Suppressor macrophage treated with lipopolysaccharide for 1 hour (primary cell): ENCODE measurements around the gene STK40.
A peak's percentile ranks its signal among the peaks of the same experiment; 100 is the strongest.

Source experiments
- DNase-seq, 3 donors: peaks; one replicate each; pipeline ENCODE4 v3.0.0-alpha.2; 2020 to 2022

The STK40 gene

DNA sequence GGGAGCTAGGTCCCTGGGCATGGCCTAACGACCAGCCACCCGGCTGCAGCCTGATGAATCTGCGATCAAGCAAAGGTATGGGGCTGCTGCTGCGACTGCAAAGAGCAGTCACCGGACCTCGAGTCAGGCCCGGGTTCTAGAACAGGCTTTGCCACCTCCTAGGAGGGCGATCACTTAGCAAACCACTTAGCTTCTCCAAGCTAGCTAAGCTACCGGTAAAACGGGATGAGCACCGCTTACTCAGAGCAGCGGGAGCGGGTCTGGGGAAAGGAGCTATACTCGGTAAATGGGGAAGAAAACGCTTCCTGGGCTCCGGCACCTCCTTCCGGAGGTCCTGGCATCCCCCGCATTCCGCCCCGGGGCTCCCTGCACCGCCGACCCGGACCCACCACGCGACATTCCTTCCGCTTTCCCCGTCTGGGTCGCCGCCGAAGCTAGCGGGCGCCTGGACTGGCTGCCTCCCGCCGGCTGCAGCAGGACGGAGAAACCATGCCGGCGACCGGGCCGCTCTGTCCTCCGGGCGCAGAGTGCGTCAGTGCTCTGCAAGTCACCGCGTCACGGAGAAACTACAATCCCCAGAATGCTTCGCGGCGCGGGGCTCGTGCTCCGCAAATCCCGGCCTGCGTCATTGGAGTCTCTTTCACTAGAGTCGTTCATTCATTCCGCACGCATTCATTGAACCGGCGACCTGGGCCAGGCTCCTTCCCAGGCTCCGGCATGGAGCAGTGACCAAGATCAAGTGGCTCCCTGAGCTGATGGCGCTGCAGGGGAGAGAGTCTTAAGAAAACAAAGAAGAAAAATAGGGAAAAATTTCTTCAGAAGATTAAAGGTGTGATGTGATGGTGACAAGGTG is 11.9 kb upstream of the STK40 start, which contains the start of gene LSM10:
TSS of gene LSM10 (minus strand) at position 531 of the 853 bp plus-strand sequence. CDS start 3,779 bp downstream, outside the sequence.
- DNase-seq, result peak; percentile 97 to 98 (median 97)

DNA sequence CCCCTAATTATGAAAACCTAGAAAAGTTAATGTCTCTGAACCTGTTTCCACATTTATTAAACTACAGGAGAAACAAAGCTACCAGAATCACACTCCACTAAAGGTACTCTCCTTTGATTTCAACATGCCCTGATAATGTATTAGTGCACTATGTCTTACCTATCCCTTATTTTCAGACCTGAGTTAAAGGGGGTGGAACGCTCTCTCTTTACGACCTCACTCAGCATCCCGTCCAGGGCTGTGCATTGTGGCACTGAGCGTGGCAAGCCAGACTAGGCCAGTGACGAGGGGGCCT is 11.3 kb upstream of the STK40 start:
- no peak for DNase-seq

DNA sequence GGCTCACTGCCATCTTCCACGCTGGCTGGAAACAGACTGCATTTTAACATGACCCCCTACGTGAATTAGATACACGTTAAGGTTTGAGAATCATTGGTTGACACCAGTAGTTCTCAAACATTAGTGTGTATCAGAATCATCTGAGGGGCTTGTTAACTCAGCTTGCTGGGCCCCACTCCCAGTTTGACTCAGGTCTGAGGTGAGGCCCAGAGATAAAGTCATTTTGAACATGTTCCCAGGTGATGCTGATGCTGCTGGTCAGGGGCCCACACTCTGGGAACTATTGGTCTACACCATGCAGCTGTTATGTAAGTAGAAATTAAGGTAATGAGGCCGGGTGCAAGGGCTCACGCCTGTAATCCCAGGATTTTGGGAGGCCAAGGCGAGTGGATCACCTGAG is 10.6 kb upstream of the STK40 start:
- no peak for DNase-seq

DNA sequence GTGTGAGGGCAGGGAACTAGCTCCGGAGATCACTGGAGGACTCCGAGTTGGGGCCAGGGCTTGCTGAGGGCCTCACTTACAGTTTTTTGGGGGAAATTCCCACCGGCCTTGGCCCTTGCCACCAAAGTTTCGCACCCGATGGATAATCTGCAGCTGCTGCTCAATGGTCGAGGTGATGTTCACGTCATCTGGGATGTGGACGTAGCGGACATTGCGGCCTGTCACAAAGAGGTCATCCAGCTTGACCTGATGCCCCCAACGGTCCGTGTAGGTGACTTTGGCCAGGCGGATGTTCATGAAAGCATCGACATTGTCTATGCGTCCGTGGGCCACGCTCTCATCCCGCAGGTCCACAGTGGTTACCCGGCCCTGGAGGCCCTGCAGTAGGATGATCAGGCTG is 8.0 kb upstream of the STK40 start:
- DNase-seq, result no peak

DNA sequence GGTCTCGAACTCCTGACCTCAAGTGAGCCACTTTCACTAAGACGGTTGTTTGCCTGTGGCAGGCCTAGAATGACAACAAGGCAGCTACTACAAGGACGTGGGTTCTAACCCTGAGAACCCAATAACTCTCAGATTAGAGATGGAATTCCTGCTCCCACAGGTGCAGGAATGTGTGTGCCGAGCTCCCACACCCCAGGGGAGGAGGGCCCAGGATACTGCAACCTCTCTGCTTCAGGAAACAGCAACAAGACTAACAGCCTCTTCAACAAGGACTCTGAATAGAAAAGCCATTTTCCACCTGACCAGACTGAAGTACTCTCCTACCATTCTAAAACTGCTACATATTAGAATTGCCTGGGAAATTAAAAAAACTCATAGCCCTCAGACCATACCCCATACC is 7.1 kb upstream of the STK40 start:
- no peak for DNase-seq

DNA sequence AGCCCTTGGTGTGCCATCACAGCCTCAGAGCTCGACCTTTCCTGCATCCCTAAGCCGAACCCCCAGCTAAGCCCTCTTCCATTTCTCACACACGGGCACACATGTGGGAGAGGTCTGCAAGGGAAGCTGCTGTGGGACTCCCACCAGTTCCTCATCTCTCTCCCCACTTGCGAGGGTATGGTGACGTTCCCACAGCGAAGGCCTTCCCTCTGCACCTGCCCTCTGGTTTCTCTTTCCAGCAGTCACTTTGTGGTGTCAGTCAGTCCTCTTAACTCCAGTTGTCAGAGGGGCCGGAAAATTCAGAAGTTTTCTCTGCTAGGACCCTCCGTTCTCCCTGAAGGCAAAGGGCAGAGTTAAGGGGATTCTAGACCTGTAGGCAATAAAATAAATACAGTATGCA is 5.5 kb upstream of the STK40 start:
- DNase-seq, result no peak

DNA sequence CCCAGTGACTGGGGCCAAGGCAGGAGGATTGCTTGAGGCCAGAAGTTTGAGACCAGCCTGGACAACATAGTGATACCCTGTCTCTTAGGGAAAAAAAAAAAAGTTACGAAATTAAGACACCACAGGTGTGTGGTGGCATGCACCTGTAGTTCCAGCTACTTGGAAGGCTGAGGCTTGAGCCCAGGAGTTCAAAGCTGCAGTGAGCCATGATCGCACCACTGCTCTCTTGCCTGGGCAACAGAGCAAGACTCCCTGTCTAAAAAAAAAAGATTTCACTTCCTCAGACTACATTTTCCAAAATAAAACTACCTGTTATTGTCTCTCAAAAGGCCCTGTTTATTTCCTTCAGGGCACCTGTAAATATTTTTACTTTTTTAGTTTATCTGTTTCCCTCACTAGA is 4.7 kb upstream of the STK40 start:
- DNase-seq, result no peak

DNA sequence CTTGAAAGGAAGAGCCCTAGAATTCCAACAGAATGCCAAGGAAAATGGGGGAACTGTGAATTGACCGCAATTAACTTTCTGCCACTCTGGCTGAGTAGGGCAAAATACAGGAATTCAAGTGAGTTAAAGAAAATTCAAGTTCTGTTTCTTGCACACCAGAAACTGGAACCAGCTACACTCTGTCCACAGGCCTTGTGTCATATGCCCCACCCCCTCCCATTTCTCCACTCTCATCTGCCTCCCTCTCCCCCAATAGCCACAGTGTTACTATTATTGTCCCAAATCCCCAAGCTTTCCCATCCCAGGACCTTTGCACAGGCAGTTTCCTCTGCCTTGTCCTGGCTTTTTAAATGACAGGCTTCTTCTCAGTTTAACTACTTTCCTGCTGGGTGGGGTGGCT is 4.3 kb upstream of the STK40 start:
- peak; percentile 70 to 75 (median 75) for DNase-seq

DNA sequence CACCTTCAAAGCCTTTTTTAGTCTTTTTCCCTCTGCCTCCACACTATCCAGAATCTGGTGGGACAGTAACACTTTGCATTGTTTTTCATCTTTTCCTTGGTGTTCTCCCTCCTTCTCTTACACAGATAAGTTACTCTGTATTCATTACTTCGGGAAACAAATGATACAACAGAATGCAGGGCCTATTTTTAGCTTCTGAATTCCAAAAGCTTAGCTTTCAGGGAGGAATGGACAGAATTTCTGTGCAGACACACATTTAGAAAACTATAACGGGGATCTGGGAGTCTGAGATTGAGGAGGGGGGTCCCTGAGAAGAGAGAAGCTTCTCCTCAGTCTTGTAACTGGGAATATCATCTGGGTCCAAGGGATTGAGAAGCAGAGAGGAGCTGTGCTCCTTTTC is 3.5 kb upstream of the STK40 start:
- no peak for DNase-seq

DNA sequence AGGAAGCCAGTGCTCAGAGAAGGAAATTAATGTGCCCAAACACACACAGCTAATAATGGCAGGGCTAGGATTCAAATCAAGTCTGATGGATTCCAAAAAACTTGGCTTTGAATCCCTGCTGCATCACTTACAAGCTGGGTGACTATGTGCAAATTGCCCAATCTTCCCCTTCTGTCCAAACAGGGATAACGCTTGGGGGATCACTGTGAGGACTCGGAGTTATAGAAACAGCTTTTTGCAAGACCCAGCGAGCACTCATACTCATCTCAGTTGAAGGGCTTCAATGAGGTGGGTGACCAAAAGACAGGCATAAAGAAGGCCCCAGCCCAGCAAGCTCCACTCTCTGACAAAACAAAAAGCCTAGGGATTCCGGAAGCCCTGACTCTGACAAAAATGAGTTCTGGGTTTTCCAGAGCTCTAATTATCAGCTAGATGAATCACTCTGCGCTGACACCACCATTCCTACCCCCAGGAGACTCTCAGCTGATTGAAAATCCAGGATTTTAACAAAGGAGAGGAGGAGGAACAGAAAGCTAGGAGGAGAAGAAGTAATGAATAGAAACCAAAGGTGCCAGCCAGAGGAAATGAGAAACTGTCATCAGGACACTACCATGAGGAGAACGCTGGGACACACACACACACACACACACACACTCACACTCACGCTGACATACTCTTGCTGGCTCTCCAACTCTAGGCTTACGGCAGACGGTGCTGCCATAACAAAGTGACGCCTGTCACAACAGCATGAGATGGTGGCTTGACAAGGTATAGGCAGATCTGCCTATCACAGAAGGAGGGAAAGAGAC is 1.6 kb upstream of the STK40 start:
- DNase-seq, result peak; percentile 90 to 98 (median 96)

DNA sequence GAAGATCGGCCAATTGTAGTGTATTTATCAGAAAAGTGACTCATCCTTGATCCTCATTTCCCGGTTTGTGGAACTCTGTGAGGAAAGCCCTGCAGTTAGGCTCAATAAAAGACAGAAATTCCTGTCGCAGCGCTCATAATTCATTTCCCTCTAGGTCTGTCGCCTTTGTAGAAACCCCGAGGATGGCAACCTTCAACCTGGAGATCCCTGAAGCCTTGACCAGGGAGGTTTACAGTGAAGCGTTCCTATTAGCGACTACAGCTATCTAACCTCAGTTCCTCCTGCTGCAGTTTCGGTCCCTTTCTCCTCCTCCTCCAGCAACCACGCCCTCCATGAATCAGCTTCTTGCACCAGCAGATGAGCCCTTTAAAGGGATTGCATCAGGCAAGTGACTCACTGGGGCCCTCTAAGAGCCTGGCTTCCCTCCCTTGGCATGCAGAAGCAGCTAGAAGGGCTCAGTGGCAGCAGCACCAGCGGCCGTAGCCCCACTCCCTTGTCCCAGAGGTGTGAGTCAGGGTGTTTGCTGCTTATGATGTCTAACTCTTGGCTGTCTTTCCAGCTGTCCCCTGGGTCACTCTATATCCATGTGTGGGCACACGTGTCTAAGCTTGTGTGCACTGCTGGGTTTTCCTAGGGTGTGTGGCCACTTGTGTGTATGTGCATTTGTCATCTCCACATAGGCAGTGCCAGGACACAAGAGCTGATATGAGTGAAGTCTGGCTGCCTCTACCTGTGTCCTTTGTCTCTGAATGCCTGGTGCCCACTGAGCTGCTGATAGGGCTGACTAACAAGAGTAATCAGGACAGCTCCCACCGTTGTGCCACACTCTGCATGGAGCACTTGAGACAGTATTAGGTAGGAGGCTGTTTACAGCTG is 779 bp upstream of the STK40 start:
- peak; percentile 98 to 100 (median 100) for DNase-seq

DNA sequence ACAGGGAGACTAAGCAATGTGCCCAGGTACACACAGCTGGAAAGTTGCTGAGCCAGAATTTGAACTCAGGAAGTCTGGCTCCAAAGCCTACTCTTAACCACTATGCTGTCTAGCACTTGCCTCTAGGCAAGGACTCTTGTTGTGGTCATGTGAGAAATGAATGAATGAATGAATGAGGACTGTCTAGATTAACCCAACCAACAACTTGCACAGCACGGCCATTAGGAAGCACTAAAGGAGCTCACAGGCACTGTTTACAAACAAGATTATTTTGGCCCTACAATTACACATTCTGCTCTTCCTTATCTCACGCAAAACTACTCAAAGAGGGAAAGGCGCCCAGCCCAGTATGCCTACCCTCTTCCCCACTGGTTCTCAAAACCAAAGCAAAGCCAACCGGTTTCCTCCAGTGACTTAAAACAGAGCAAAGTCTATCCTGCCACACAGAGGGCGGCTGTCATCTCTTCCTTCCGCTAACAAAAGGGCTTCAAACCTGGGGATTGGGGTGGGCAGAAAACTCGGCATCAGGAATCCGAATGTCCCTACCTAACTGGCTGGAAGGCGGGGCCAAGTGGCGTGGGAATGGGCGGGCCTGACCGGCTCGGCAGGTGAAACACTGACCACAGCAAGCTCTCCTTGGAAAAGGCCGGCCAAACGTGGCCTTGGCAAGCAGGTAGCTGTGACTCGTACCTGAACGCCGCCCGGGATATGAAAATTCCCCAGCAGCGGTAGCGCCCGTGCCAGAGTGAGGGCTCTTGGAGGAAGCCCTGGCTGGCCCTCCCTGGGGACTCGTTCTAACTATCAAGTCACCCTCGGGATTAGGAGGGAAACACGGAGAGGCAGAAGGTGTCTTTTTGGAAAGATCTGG is 948 bp downstream of the STK40 start:
- peak; percentile 35 to 55 (median 40) for DNase-seq

DNA sequence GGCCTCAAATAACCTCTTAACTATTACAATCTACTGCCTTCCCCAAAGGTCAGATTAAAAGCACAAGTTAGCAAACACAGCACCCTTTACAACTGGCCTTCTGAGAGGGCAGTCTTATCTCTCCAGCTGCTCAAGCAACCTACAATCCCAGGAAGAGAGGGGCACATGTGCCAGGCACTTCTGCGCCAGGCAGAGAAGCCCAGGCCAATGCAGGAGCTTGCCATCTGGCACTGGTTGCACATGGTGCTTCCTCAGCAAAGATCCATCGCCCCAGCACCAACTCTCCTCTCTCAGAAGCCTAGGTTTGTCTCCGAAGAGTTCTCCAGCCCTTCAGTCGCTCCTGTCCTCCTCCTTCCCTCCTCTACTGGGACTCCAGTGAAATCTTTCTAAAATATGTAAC is 2.5 kb downstream of the STK40 start:
- DNase-seq, result no peak

DNA sequence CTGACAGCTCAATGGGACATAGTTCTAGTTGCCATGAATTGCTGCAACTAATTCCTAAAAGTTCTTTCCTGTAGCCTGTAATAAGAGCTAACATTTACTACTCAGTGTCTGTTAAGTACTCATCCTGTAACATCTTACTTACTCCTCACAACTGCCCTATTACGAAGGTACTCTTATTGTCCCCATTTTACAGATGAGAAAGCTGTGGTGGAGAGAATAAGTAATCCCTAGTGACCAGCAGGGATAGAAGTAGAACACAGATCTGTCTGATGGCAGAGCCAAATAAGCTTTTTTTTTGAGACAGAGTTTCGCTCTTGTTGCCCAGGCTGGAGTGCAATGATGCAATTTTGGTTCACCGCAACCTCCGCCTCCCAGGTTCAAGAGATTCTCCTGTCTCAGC is 3.1 kb downstream of the STK40 start:
- DNase-seq, result no peak

DNA sequence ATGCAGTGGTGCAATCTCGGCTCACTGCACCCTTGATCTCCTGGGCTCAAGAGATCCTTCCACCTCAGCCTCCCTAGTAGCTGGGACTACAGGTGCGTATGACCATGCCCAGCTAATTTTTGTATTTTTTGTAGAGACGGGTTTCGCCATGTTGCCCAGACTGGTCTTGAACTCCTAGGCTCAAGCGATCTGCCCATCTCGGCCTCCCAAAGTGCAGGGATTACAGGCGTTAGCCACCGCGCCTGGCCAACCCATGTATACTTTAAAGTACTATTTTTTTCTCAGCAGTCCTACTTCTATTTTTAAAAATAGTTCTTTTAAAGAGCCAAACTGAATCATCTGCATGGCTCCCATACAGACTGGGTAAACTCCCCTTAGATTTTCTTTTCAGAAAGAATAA is 3.5 kb downstream of the STK40 start:
- no peak for DNase-seq

DNA sequence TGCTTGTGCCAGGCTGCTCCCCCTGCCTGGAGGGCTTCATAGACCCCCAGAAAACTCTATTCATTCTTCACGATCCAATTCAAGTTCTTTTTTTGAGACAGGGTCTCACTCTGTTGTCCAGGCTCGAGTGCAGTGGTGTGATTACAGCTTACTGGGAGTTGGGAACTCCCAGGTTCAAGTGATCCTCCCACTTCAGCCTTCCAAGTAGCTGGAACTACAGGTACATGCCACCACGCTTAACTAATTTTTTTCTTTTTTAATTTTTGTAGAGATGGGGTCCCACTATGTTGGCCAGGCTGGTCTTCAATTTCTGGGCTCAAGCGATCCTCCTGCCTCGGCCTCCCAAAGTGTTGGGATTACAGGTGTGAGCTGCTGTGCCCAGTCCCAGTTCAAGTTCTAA is 4.3 kb downstream of the STK40 start:
- no peak for DNase-seq

DNA sequence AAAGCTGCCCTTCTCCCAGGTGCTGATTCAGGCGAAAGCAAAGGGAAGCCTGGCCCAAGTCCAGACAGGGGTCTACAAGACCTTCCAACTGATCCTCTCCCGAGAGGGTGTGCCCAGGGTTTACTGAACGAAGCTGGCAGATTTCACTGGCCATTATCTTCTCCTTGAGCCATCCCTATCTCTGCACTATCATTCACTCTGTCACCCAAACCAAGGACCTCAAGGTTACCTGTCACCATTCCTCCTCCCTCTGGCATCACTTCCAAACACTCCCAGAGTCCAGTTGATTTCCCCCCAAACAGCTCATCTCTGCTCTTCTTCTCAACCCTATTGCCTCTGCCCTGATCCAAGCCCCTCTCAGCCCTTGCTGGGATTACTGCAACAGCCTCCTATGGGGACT is 4.9 kb downstream of the STK40 start:
- no peak for DNase-seq

DNA sequence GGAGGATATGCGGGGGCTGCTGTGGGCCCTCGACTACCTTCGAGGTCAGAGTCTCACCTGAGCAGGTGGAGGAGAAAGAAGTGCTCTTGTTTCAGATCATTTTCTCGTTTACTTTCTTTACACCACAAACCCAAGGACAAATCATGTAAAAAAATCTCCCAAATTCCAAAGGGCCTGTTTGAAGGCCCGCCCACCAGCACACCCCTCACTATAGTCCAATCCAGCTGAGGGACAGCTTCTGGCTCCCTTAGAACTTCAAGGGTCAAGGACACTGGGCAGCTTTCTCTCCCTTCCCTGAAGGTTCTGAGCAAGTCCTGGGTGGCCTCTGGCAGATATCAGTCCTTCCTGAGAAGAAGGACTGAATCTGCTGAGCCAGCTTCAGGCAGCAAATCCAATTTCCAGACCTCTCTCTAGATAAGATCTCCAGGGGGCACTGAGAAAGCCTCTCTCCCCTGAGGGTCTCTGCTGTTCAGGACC is 5.5 kb downstream of the STK40 start:
- DNase-seq, result no peak

DNA sequence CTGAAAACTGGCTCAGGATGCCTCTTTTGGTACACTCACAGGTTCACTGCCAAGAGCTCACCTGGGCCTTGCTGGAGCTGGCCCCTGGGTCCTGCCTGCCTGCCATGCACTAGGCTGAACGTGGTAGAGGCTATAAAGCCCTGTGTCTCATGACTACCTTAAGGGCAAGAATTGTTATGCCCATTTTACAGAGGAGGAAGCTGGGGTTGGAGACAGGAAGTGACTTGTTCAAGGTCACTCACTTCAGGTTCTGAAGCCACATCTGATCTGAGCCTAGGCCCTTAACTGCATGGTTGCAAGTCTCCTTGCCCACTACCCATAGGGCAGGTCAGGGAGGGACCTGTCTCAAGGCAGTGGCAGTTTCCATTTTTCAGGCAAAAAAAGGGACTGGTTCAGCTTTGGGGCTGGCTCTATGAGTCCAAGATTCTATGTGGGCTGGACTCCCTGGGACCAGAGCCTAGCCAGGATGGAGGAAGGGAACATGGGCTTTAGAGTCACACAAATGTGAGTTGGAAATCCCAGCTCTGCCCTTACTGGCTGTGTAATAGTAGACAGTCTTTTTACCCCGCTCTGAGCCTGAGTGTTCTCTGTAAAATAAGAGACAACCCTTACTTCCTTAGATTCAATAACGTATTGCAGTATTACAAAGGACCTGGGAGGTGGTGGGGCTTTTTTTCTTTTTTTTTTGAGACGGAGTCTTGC is 7.8 kb downstream of the STK40 start:
- DNase-seq, result peak; percentile 67 to 71 (median 69)

DNA sequence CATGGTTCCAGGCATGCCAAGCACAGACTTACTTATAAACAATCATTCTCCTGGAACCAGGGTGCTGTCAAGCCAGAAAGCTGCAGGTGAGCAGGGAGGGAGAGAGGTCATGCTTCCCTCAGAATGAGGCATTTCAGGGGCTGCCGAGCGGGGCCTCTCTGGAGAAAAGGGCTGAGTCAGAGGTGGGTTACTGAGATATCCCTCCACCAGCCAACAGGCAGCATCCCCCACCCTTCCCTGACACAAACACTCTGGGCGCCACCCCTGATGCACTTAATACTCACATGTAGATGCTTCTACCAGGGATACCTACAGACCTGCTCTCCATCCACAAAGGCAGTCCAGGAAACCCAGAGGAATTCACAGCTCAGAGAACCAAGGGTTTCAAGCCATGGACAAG is 13.1 kb downstream of the STK40 start:
- DNase-seq, result no peak
